Stomach (tissue), 4 donors: ENCODE measurements around the gene SLC46A2.

ENCODE experiments used
- EP300 ChIP-seq: sonication (generic); formaldehyde crosslinking; IDR thresholded peaks from one replicate; pipeline ENCODE4 v1.6.1; 2017; ENCODE audit warnings: antibody characterized with exemption
- POLR2A ChIP-seq, 4 donors: fragments of 450-650 bp; IDR thresholded peaks; one replicate each; pipeline ENCODE4 v1.6.1; 2016; ENCODE audit warnings: antibody characterized with exemption in 4 of 4, control low read depth in 2 of 4, mild to moderate bottlenecking in 1 of 4, moderate library complexity in 1 of 4
- POLR2AphosphoS5 ChIP-seq, 3 donors: sonication (generic); formaldehyde crosslinking; IDR thresholded peaks; one replicate each; pipeline ENCODE4 v1.6.1; 2016; ENCODE audit warnings: antibody characterized with exemption in 3 of 3
- TF ChIP-seq, protein P1 (sequence below), 7 experiments: fragments of 450-650 bp in 4 of 7; fragments of 200-600 bp in 3 of 7; sonication (generic) in 3 of 7; IDR thresholded peaks; one replicate each; pipeline ENCODE4 v1.5.1; 2016 to 2019; ENCODE audit warnings: antibody characterized with exemption in 7 of 7, control low read depth in 2 of 7, mild to moderate bottlenecking in 1 of 7

DNA sequence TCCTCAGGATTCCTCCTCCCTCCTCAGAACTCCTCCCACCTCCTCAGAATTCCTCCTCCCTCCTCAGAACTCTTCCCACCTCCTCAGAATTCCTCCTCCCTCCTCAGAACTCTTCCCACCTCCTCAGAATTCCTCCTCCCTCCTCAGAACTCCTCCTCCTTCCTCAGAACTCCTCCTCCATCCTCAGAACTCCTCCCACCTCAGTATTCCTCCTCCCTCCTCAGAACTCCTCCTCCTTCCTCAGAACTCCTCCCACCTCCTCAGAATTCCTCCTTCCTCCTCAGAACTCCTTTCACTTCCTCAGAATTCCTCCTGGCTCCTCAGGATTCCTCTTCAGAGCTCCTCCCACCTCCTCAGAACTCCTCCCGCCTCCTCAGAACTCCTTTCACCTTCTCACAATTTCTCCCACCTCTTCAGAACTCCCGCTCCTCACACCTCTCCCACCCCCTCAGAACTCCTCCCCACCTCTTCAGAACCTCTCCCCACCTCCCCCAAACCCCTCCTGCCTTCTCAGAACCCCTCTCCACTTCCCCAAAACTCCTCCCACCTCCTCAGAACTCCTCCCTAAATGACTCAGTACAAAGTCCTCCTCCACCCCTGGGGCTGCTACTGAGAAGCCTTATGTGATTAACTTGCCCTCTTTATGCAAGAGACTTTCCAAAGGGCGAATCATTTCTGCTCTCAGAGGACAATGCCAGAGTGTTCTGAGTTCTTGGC is 23.2 kb downstream of the SLC46A2 start:
- TF ChIP-seq POLR2A (IDR thresholded peaks at IDR 0.05) (no peak), POLR2AphosphoS5 (IDR thresholded peaks at IDR 0.05) (no peak), EP300 (no peak)
- TF ChIP-seq, protein P1, sequence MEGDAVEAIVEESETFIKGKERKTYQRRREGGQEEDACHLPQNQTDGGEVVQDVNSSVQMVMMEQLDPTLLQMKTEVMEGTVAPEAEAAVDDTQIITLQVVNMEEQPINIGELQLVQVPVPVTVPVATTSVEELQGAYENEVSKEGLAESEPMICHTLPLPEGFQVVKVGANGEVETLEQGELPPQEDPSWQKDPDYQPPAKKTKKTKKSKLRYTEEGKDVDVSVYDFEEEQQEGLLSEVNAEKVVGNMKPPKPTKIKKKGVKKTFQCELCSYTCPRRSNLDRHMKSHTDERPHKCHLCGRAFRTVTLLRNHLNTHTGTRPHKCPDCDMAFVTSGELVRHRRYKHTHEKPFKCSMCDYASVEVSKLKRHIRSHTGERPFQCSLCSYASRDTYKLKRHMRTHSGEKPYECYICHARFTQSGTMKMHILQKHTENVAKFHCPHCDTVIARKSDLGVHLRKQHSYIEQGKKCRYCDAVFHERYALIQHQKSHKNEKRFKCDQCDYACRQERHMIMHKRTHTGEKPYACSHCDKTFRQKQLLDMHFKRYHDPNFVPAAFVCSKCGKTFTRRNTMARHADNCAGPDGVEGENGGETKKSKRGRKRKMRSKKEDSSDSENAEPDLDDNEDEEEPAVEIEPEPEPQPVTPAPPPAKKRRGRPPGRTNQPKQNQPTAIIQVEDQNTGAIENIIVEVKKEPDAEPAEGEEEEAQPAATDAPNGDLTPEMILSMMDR (IDR thresholded peaks at IDR 0.05), result no peak
